HepG2 (cell line): Measurements from ENCODE around the gene RNPEPL1. TPM values are rescaled to one million over a fixed set of nuclear protein-coding genes. Genes with fewer than 3 reads are reported as not detected.

Source experiments
- HMG20B ChIP-seq: conservative IDR thresholded peaks from 2 replicates; pipeline ENCODE4 v1.6.1; 2016; ENCODE audit warnings: missing genetic modification reagents, missing compliant biosample characterization
- KLF6 ChIP-seq: IDR thresholded peaks from 2 replicates; pipeline ENCODE4 v1.8.0; 2016; ENCODE audit warnings: missing biosample characterization, missing genetic modification reagents
- MYNN ChIP-seq: sonication (generic); formaldehyde crosslinking; IDR thresholded peaks from 2 replicates; pipeline ENCODE4 v1.4.0; 2020; ENCODE audit warnings: mild to moderate bottlenecking, low read depth, missing genetic modification reagents
- NR2C2 ChIP-seq: sonication (generic); formaldehyde crosslinking; IDR thresholded peaks from 2 replicates; pipeline ENCODE4 v1.4.0; 2020; ENCODE audit warnings: missing genetic modification reagents, mild to moderate bottlenecking, moderate library complexity, borderline replicate concordance
- PAXIP1 ChIP-seq: sonication (generic); formaldehyde crosslinking; conservative IDR thresholded peaks from 2 replicates; pipeline ENCODE4 v1.4.0; 2020; ENCODE audit warnings: mild to moderate bottlenecking, missing genetic modification reagents, moderate library complexity
- RBFOX2 ChIP-seq: fragments of 200-400 bp; formaldehyde crosslinking; IDR thresholded peaks from 2 replicates; pipeline ENCODE4 v1.6.1; 2017; ENCODE audit warnings: low read depth, mild to moderate bottlenecking, low read length
- ZBTB33 ChIP-seq: sonication (generic); formaldehyde crosslinking; IDR thresholded peaks from 2 replicates; pipeline ENCODE4 v1.4.0; 2020; ENCODE audit warnings: missing genetic modification reagents
- ZMYM4 ChIP-seq: sonication (generic); formaldehyde crosslinking; IDR thresholded peaks from 2 replicates; pipeline ENCODE4 v1.8.1; 2023; ENCODE audit warnings: mild to moderate bottlenecking, missing genetic modification reagents
- ZNF142 ChIP-seq: sonication (generic); formaldehyde crosslinking; IDR thresholded peaks from 2 replicates; pipeline ENCODE4 v1.4.0; 2020; ENCODE audit warnings: missing genetic modification reagents
- ZNF317 ChIP-seq: sonication (generic); formaldehyde crosslinking; IDR thresholded peaks from 2 replicates; pipeline ENCODE4 v1.5.0; 2020; ENCODE audit warnings: mild to moderate bottlenecking, missing genetic modification reagents
- ZNF451 ChIP-seq: sonication (generic); formaldehyde crosslinking; IDR thresholded peaks from 2 replicates; pipeline ENCODE4 v1.5.0; 2020; ENCODE audit warnings: mild to moderate bottlenecking, missing genetic modification reagents
- ZNF546 ChIP-seq: sonication (generic); formaldehyde crosslinking; conservative IDR thresholded peaks from 2 replicates; pipeline ENCODE4 v1.8.1; 2023; ENCODE audit warnings: mild to moderate bottlenecking, missing genetic modification reagents
- ZNF687 ChIP-seq: sonication (generic); formaldehyde crosslinking; IDR thresholded peaks from 2 replicates; pipeline ENCODE4 v1.5.1; 2020; ENCODE audit warnings: mild to moderate bottlenecking, missing genetic modification reagents, moderate library complexity
- ZNF782 ChIP-seq: sonication (generic); formaldehyde crosslinking; IDR thresholded peaks from 2 replicates; pipeline ENCODE4 v1.4.0; 2020; ENCODE audit warnings: missing genetic modification reagents, mild to moderate bottlenecking, borderline replicate concordance
- polyA plus RNA-seq, 8 experiments: library from polyadenylated mRNA; depleted of rRNA in 3 of 8; stranded (reverse) in 7 of 8; unstranded in 1 of 8; fragments of >200 nt; fragmentation: Illumina TruSeq in 4 of 8; extraction: Trizol in 4 of 8; gene quantifications; 2 replicates each; pipeline versions ENCODE4 v1.2.1 to v1.2.3, GENCODE V29; 2011 to 2016; ENCODE audit warnings: low read depth in 4 of 8, missing spikeins in 1 of 8, mixed read lengths in 1 of 8; ENCODE audit not compliant: insufficient read depth in 1 of 8
- total RNA-seq, 5 experiments: library from RNA; depleted of rRNA; stranded (reverse); fragments of >200 nt; fragmentation: Illumina TruSeq; extraction: Trizol; gene quantifications; 2 replicates each; pipeline ENCODE4 v1.2.3, GENCODE V29; 2016; ENCODE audit warnings: low read depth in 1 of 5

The RNPEPL1 gene
- total and polyA plus RNA-seq, 2 of the 13 experiments (the other 11 are each of a cell fraction or from before 2014, with no cell fraction given) = 13.0 to 18.0 TPM

- TF ChIP-seq MYNN (no peak), ZNF317 (CRISPR knock-in tag) (0 out of 2 replicates have a peak, but pooled peaks have one; percentile 11), KLF6 (CRISPR knock-in tag) (no peak), ZBTB33 (CRISPR knock-in tag) (peak; percentile 88), ZNF687 (CRISPR knock-in tag) (peak; percentile 36; the same call in 1 of the 2 replicates), ZNF142 (no peak), NR2C2 (CRISPR knock-in tag) (peak; percentile 52; the same call in 1 of the 2 replicates), ZMYM4 (CRISPR knock-in tag) (no peak), ZNF546 (CRISPR knock-in tag) (0 out of 2 replicates have a peak, but pooled peaks have one; percentile 34), PAXIP1 (0 out of 2 replicates have a peak, but pooled peaks have one; percentile 15), HMG20B (CRISPR knock-in tag) (no peak), RBFOX2 (0 out of 2 replicates have a peak, but pooled peaks have one; percentile 21), ZNF782 (CRISPR knock-in tag) (no peak), ZNF451 (CRISPR knock-in tag) (0 out of 2 replicates have a peak, but pooled peaks have one; percentile 31)
Observed at GRCh38 chr2:240596080-240596460, 27.8 kb downstream of the RNPEPL1 start (continued).
